ENCODE measurements around the gene NEK5. TPM values are rescaled to one million over a fixed set of nuclear protein-coding genes. Genes with fewer than 3 reads are reported as not detected.

Gene NEK5
- total RNA-seq, 1 donor from 2014 or later = not detected

- H3K27me3 ChIP-seq = no peaks in the 10 kb centered on the region
- no peak overlapping the region for H3K27ac ChIP-seq
- H3K4me3 ChIP-seq = no peak overlapping the region
- no peaks in the 10 kb centered on the region for H3K4me1 ChIP-seq
- intact Hi-C loops (cut with DNase I) = no loop called here
- no peaks in the 10 kb centered on the region for H3K9me3 ChIP-seq
- TF ChIP-seq CTCF (IDR thresholded peaks at IDR 0.05) = no peak
- peaks cover 22 to 70% of the 10 kb centered on the region in 2 donors for H3K36me3 ChIP-seq
- DNase-seq (ENCODE audit: low spot score in 2 of 2) = no peak
These were observed 18.4 kb upstream of the NEK5 start for GRCh38 chr13:52147225-52147624.

GRCh38 chr13:52141299-52141698 lies 12.4 kb upstream of the NEK5 start:
- no peak overlapping the region for H3K4me3 ChIP-seq
- no peaks in the 10 kb centered on the region for H3K4me1 ChIP-seq
- H3K36me3 ChIP-seq = peaks cover 14 to 51% of the 10 kb centered on the region in 2 donors
- H3K27ac ChIP-seq = no peak overlapping the region
- TF ChIP-seq CTCF (IDR thresholded peaks at IDR 0.05) = no peak
- intact Hi-C loops (cut with DNase I) = no loop called here
- H3K27me3 ChIP-seq = no peaks in the 10 kb centered on the region
- no peaks in the 10 kb centered on the region for H3K9me3 ChIP-seq
- DNase-seq (ENCODE audit: low spot score in 2 of 2) = no peak

- Histone ChIP-seq H3K4me1 (no peaks in the 10 kb centered on the region), H3K4me3 (no peak overlapping the region), H3K27ac (no peak overlapping the region), H3K36me3 (peaks cover 24 to 55% of the 10 kb centered on the region in 2 donors), H3K9me3 (no peaks in the 10 kb centered on the region), H3K27me3 (no peaks in the 10 kb centered on the region)
- intact Hi-C loops (cut with DNase I) = no loop called here
- no peak for DNase-seq (ENCODE audit: low spot score in 2 of 2)
- no peak for TF ChIP-seq CTCF (IDR thresholded peaks at IDR 0.05)
These were observed 8.6 kb upstream of the NEK5 start for GRCh38 chr13:52137489-52137888.

- Histone ChIP-seq H3K27me3 (no peaks in the 10 kb centered on the region), H3K36me3 (peaks cover 26 to 62% of the 10 kb centered on the region in 2 donors), H3K4me3 (no peak overlapping the region), H3K4me1 (no peaks in the 10 kb centered on the region), H3K9me3 (no peaks in the 10 kb centered on the region), H3K27ac (no peak overlapping the region)
- DNase-seq (ENCODE audit: low spot score in 2 of 2) = no peak
- intact Hi-C loops (cut with DNase I) = no loop called here
- TF ChIP-seq CTCF (IDR thresholded peaks at IDR 0.05) = no peak
These were observed 7.9 kb upstream of the NEK5 start for GRCh38 chr13:52136763-52137162.

GRCh38 chr13:52130641-52131040 lies 1.8 kb upstream of the NEK5 start:
- no peaks in the 10 kb centered on the region for H3K9me3 ChIP-seq
- no peak for DNase-seq (ENCODE audit: low spot score in 2 of 2)
- no peak overlapping the region for H3K4me3 ChIP-seq
- H3K36me3 ChIP-seq = peaks cover 15 to 36% of the 10 kb centered on the region in 2 donors
- peaks cover 0 to 3% of the 10 kb centered on the region in 2 donors for H3K4me1 ChIP-seq
- intact Hi-C loops (cut with DNase I) = no loop called here
- no peaks in the 10 kb centered on the region for H3K27me3 ChIP-seq
- H3K27ac ChIP-seq = no peak overlapping the region
- TF ChIP-seq CTCF (IDR thresholded peaks at IDR 0.05) = no peak

All from ascending aorta (tissue), 2 donors.